NB4 (cell line): ENCODE results near the gene NCOA3.

Source experiments
- POLR2A ChIP-seq: IDR thresholded peaks from 2 replicates; pipeline ENCODE4 v1.6.1; 2011; ENCODE audit warnings: mild to moderate bottlenecking; ENCODE audit not compliant: insufficient read length; ENCODE audit errors: extremely low read depth
- TF ChIP-seq, protein P1 (sequence below): IDR thresholded peaks from one replicate; pipeline ENCODE4 v1.5.1; 2012; ENCODE audit warnings: low read depth, low read length

GRCh38 chr20:47669489-47669888 is 167.8 kb downstream of the NCOA3 start:
- TF ChIP-seq POLR2A, result no peak
- TF ChIP-seq, protein P1, sequence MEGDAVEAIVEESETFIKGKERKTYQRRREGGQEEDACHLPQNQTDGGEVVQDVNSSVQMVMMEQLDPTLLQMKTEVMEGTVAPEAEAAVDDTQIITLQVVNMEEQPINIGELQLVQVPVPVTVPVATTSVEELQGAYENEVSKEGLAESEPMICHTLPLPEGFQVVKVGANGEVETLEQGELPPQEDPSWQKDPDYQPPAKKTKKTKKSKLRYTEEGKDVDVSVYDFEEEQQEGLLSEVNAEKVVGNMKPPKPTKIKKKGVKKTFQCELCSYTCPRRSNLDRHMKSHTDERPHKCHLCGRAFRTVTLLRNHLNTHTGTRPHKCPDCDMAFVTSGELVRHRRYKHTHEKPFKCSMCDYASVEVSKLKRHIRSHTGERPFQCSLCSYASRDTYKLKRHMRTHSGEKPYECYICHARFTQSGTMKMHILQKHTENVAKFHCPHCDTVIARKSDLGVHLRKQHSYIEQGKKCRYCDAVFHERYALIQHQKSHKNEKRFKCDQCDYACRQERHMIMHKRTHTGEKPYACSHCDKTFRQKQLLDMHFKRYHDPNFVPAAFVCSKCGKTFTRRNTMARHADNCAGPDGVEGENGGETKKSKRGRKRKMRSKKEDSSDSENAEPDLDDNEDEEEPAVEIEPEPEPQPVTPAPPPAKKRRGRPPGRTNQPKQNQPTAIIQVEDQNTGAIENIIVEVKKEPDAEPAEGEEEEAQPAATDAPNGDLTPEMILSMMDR, result no peak
